WTC11 (cell line): Measurements from ENCODE around the gene MYO5B. TPM values are rescaled to one million over a fixed set of nuclear protein-coding genes. Genes with fewer than 3 reads are reported as not detected.

Experiments used
- ATAC-seq: fragments of 200-7000 bp; cut with Tn5 transposase; 2 replicates; pipeline ENCODE4 v1.10.0; 2021; ENCODE audit warnings: mild to moderate bottlenecking, moderate library complexity
- CTCF ChIA-PET: fragments of 300-600 bp; sonication (Branson Sonifier 250); formaldehyde crosslinking; loops from one replicate; lab custom pipeline; 2021; ENCODE audit warnings: antibody characterized with exemption; lab: Charles Lee
- POLR2A ChIA-PET: fragments of 350-600 bp; sonication (Branson Sonifier 250); formaldehyde crosslinking; loops from one replicate; lab custom pipeline; 2021; ENCODE audit warnings: antibody characterized with exemption; lab: Charles Lee
- DNase-seq: peaks from one replicate; pipeline ENCODE4 v3.0.0; 2021; ENCODE audit warnings: low spot score
- H3K27ac Mint-ChIP-seq: 2 replicates; pipeline ENCODE4 v1.8.0; 2021; ENCODE audit warnings: mixed read lengths
- H3K27me3 Mint-ChIP-seq: 2 replicates; pipeline ENCODE4 v1.8.0; 2021; ENCODE audit warnings: low read depth, mild to moderate bottlenecking, moderate library complexity, mixed read lengths
- H3K36me3 Mint-ChIP-seq: 2 replicates; pipeline ENCODE4 v1.8.0; 2021; ENCODE audit warnings: mixed read lengths
- H3K4me1 Mint-ChIP-seq: 2 replicates; pipeline ENCODE4 v1.8.0; 2022; ENCODE audit warnings: mixed read lengths
- H3K4me3 Mint-ChIP-seq: 2 replicates; pipeline ENCODE4 v1.8.0; 2021; ENCODE audit warnings: mild to moderate bottlenecking, moderate library complexity, mixed read lengths
- H3K9me3 Mint-ChIP-seq: 2 replicates; pipeline ENCODE4 v1.8.0; 2021; ENCODE audit warnings: mixed read lengths
- ATF2 ChIP-seq: sonication (generic); formaldehyde crosslinking; IDR thresholded peaks from 2 replicates; pipeline ENCODE4 v1.8.1; 2022; ENCODE audit warnings: low read depth, missing genetic modification reagents, borderline replicate concordance
- CBFB ChIP-seq: sonication (generic); formaldehyde crosslinking; IDR thresholded peaks from 2 replicates; pipeline ENCODE4 v1.8.1; 2022; ENCODE audit warnings: mild to moderate bottlenecking, low read depth, missing genetic modification reagents
- CDX4 ChIP-seq: fragments of 250-450 bp; sonication (Bioruptor Pico); IDR thresholded peaks from 2 replicates; pipeline ENCODE4 v1.9.0; 2021; ENCODE audit warnings: moderate library complexity, mild to moderate bottlenecking, inconsistent platforms, borderline replicate concordance
- ERG ChIP-seq: fragments of 250-450 bp; sonication (Bioruptor Pico); IDR thresholded peaks from 2 replicates; pipeline ENCODE4 v1.8.0; 2021; ENCODE audit warnings: mild to moderate bottlenecking
- ESRRA ChIP-seq: sonication (generic); formaldehyde crosslinking; IDR thresholded peaks from 2 replicates; pipeline ENCODE4 v1.8.1; 2022; ENCODE audit warnings: mild to moderate bottlenecking, missing genetic modification reagents, borderline replicate concordance
- GABPB1 ChIP-seq: sonication (generic); formaldehyde crosslinking; IDR thresholded peaks from 2 replicates; pipeline ENCODE4 v1.8.1; 2023; ENCODE audit warnings: mild to moderate bottlenecking, missing genetic modification reagents
- HMGA2 ChIP-seq: fragments of 250-450 bp; sonication (Bioruptor Pico); IDR thresholded peaks from 2 replicates; pipeline ENCODE4 v1.4.0; 2021; ENCODE audit warnings: mild to moderate bottlenecking, moderate library complexity
- IRF1 ChIP-seq: sonication (generic); formaldehyde crosslinking; IDR thresholded peaks from 2 replicates; pipeline ENCODE4 v1.8.0; 2023; ENCODE audit warnings: missing genetic modification reagents
- JAZF1 ChIP-seq: fragments of 250-450 bp; sonication (Bioruptor Pico); IDR thresholded peaks from 2 replicates; pipeline ENCODE4 v1.9.0; 2021; ENCODE audit warnings: moderate library complexity, mild to moderate bottlenecking, inconsistent platforms
- JUN ChIP-seq: sonication (generic); formaldehyde crosslinking; IDR thresholded peaks from 2 replicates; pipeline ENCODE4 v1.8.0; 2023; ENCODE audit warnings: mild to moderate bottlenecking, missing genetic modification reagents
- MXD4 ChIP-seq: fragments of 250-450 bp; sonication (Bioruptor Pico); IDR thresholded peaks from 2 replicates; pipeline ENCODE4 v1.8.0; 2021; ENCODE audit warnings: mild to moderate bottlenecking, moderate library complexity, borderline replicate concordance
- NFE2L1 ChIP-seq: sonication (generic); formaldehyde crosslinking; IDR thresholded peaks from 2 replicates; pipeline ENCODE4 v1.8.1; 2023; ENCODE audit warnings: missing genetic modification reagents
- NFYB ChIP-seq: sonication (generic); formaldehyde crosslinking; conservative IDR thresholded peaks from 2 replicates; pipeline ENCODE4 v1.8.0; 2022; ENCODE audit warnings: low read depth, missing genetic modification reagents
- NR2C2 ChIP-seq: sonication (generic); formaldehyde crosslinking; IDR thresholded peaks from 2 replicates; pipeline ENCODE4 v1.8.0; 2022; ENCODE audit warnings: mild to moderate bottlenecking, missing genetic modification reagents
- NR3C1 ChIP-seq: sonication (generic); formaldehyde crosslinking; conservative IDR thresholded peaks from 2 replicates; pipeline ENCODE4 v1.8.1; 2023; ENCODE audit warnings: low read depth, mild to moderate bottlenecking, missing genetic modification reagents
- PREB ChIP-seq: sonication (generic); formaldehyde crosslinking; IDR thresholded peaks from 2 replicates; pipeline ENCODE4 v1.8.1; 2022; ENCODE audit warnings: mild to moderate bottlenecking, missing genetic modification reagents, moderate library complexity, borderline replicate concordance
- RELA ChIP-seq: sonication (generic); formaldehyde crosslinking; IDR thresholded peaks from 2 replicates; pipeline ENCODE4 v1.8.1; 2022; ENCODE audit warnings: missing genetic modification reagents, mild to moderate bottlenecking, borderline replicate concordance
- TEAD1 ChIP-seq: sonication (generic); formaldehyde crosslinking; IDR thresholded peaks from 2 replicates; pipeline ENCODE4 v1.8.0; 2022; ENCODE audit warnings: mild to moderate bottlenecking, missing genetic modification reagents
- TP53 ChIP-seq: sonication (generic); formaldehyde crosslinking; IDR thresholded peaks from 2 replicates; pipeline ENCODE4 v1.8.1; 2023; ENCODE audit warnings: mild to moderate bottlenecking, missing genetic modification reagents
- USF2 ChIP-seq: sonication (generic); formaldehyde crosslinking; IDR thresholded peaks from 2 replicates; pipeline ENCODE4 v1.8.1; 2023; ENCODE audit warnings: mild to moderate bottlenecking, missing genetic modification reagents, moderate library complexity
- ZNF512 ChIP-seq: sonication (generic); formaldehyde crosslinking; IDR thresholded peaks from 2 replicates; pipeline ENCODE4 v1.8.1; 2022; ENCODE audit warnings: missing genetic modification reagents, borderline replicate concordance
- ZNF671 ChIP-seq: fragments of 250-450 bp; sonication (Bioruptor Pico); IDR thresholded peaks from 2 replicates; pipeline ENCODE4 v1.8.0; 2021; ENCODE audit warnings: mild to moderate bottlenecking
- total RNA-seq: library from RNA; stranded (reverse); gene quantifications from 3 replicates; pipeline ENCODE4 v1.2.3, GENCODE V29; 2021

MYO5B gene
- total RNA-seq, 1 experiment from 2014 or later: 8.7 TPM

- no peak for DNase-seq
These were observed 59.0 kb downstream of the MYO5B start for GRCh38 chr18:50135903-50136302.

GRCh38 chr18:50133526-50133925, 61.4 kb downstream of the MYO5B start:
- no peak overlapping the region; the same call in 1 of the 2 replicates for H3K27ac Mint-ChIP-seq
- H3K4me1 Mint-ChIP-seq: peaks cover 48% of the 10 kb centered on the region
- H3K4me3 Mint-ChIP-seq: no peak overlapping the region
- DNase-seq (no peak), ATAC-seq (peak; percentile 48)
- ChIA-PET CTCF (no interaction called here), POLR2A (no interaction called here)
- H3K27me3 Mint-ChIP-seq: no peaks in the 10 kb centered on the region
- H3K36me3 Mint-ChIP-seq: no peaks in the 10 kb centered on the region
- peaks cover 5% of the 10 kb centered on the region for H3K9me3 Mint-ChIP-seq
- TF ChIP-seq ERG (CRISPR knock-in tag): no peak
- no peak for TF ChIP-seq USF2 (CRISPR knock-in tag)
- no peak for TF ChIP-seq TEAD1
- TF ChIP-seq ESRRA (CRISPR knock-in tag): no peak
- no peak for TF ChIP-seq ZNF671 (CRISPR knock-in tag)
- no peak for TF ChIP-seq MXD4 (CRISPR knock-in tag)
- TF ChIP-seq PREB (CRISPR knock-in tag): no peak
- TF ChIP-seq JAZF1 (CRISPR knock-in tag): no peak

More at GRCh38 chr18:50135903-50136302, 59.0 kb downstream of the MYO5B start:
- H3K9me3 Mint-ChIP-seq: peaks cover 5% of the 10 kb centered on the region
- no peak overlapping the region for H3K27ac Mint-ChIP-seq
- ATAC-seq: no peak
- H3K4me1 Mint-ChIP-seq: peaks cover 25% of the 10 kb centered on the region
- no peak overlapping the region for H3K4me3 Mint-ChIP-seq
- no peaks in the 10 kb centered on the region for H3K36me3 Mint-ChIP-seq
- CTCF ChIA-PET: no interaction called here
- no peaks in the 10 kb centered on the region for H3K27me3 Mint-ChIP-seq
- TF ChIP-seq RELA (no peak), IRF1 (CRISPR knock-in tag) (no peak), ZNF512 (CRISPR knock-in tag) (no peak), GABPB1 (no peak), NFYB (CRISPR knock-in tag) (no peak), ERG (CRISPR knock-in tag) (no peak), NFE2L1 (no peak), NR3C1 (CRISPR knock-in tag) (no peak), ATF2 (CRISPR knock-in tag) (no peak), CDX4 (CRISPR knock-in tag) (no peak), HMGA2 (CRISPR knock-in tag) (no peak), JUN (no peak), PREB (CRISPR knock-in tag) (no peak), TP53 (CRISPR knock-in tag) (no peak), CBFB (CRISPR knock-in tag) (no peak), NR2C2 (CRISPR knock-in tag) (no peak)
- POLR2A ChIA-PET: no interaction called here
